Posterior cingulate gyrus (tissue), 11 donors: ENCODE data around the gene TVP23A.
A peak's percentile ranks its signal among the peaks of the same experiment; 100 is the strongest.
"Not testable (repeated sequence)": the region's sequence is repeated elsewhere in the genome, so short reads cannot be mapped to it uniquely, and the experiment has no call there.

Experiments
- DNase-seq, 10 donors: peaks; one replicate each; pipeline versions ENCODE4 v3.0.0 to v3.0.0-alpha.2; 2020 to 2021; ENCODE audit warnings: mixed read lengths in 3 of 10
- intact Hi-C: fragments of 100-400 bp; cut with DNase I; formaldehyde crosslinking; loops from one replicate; pipeline ENCODE4 v1.15.1; 2023

The TVP23A gene

DNA sequence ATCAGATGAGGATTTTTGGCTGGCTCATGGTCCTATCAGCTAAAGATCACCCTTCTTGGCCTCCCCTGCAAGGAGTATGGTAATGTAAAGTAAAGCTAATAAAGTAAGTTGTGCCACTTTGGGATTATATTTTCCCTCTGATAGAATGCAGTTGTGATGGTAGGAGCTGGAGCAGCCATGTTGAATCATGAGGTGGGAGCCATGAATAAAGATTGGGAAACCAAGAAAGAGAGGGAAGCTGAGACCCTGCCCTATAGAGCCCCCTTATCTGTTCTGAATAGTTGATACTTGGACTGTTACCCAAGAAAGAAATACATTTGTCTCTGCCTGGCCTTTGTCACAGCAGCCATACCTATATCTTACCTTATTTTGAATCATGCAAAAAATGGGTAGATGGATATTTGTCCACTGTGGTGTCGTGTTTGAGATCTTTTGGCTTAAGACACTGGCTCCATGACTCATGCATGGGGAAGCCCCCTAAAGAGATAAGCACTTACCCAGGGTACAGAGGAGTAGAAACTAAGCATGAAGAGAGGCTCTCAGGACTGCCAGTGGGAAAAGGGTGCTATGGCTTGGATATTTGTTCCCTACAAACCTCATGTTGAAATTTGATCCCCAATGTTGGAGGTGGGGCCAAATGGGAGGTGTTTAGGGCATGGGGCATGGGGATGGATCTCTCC, 17.7 kb upstream of the TVP23A start:
- intact Hi-C loops = no loop called here
- no peak for DNase-seq

DNA sequence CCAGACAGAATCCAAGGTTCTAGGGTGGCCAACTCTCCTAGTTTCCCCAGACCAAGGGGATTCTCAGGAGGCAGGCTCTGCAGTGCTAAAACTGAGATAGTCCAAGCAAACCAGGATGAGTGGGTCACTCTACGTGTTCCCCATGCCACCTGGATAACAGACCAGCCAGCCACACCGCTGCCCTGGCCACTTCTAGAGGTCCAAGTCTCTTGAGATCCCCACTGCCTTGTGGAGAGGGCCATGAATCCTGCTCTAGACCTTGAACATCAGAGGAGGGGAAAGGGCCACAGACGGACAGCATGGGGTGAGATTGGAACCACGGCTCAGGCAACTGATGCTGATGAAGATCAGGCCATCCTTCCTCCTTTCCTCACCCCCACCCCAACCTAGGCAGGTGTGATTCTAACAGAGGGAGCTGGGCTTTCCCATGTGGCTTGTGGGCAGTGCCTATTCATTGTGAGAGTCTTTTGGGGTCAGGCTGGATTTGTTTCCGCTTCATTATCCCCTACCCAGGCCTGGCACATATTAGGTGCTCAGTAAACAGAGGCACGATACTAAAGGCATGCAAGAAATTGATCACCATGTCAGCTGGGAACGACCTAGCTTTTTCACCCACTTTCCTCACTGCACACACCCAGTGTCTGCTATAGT, 16.8 kb upstream of the TVP23A start:
- intact Hi-C loops = no loop called here
- peak in 2 of 10 donors; percentile 18 to 58 for DNase-seq

DNA sequence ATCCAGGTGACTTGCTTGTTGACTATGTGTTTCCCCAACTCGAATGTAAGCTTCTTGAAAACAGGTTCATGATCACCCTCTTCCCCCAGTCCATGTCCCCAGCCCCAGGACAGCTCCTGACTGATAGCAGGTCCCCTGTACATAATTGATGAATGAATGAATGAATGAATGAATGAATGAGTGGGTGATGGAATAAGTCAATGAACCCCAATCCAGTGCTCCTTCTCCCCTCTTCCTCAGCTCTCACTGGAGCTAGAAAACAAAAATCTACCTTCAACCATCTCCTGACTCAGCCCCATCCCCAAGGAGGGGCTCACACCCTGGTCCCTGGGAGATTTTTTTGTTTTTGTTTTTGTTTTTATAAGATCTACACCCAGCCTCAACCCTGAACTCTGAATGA, 16.2 kb upstream of the TVP23A start:
- intact Hi-C loops = no loop called here
- DNase-seq = no peak

DNA sequence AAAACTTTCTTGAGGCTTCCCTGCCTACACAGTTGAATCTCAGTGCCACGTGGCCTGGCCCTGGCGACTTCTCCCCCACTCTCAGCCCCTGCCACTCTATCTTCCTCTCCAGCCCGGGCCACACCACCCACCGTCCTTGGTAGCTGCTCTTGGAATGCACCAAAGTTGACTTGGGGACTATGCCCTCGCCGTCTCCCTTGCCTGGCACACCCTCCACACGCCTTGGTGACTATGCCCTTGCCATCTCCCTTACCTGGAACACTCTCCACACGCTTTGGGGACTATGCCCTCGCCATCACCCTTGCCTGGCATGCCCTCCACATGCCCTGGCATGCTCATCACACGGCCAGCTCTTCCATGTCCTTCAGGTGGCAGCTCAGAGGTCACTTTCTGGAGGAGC, 15.5 kb upstream of the TVP23A start:
- intact Hi-C loops = no loop called here
- no peak for DNase-seq

DNA sequence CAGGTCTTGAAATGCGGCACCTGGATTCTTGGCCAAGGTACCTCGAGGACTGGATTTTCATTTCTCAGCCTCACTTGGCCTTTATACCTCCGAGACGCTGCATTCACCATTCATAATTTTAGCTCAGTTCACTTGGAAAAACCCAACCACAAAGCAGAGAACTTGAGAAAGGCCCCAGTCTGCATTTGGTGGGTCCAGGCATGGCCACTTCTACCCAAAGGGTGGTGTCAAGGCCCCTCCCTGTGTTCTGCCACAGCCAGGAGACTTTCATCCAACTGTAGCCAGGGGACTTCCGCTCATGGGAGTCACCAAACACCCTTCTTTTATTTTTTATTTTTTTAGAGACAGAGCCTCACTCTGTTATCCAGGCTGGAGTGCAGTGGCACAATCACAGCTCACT, 14.7 kb upstream of the TVP23A start:
- intact Hi-C loops = no loop called here
- no peak for DNase-seq

- DNase-seq = no peak
- intact Hi-C loops = no loop called here
Observed at GRCh38 chr16:10831894-10832886, 13.6 kb upstream of the TVP23A start.

GRCh38 chr16:10830240-10830639, 11.6 kb upstream of the TVP23A start:
- intact Hi-C loops, DNase-seq: not testable (repeated sequence)

- peak in 1 of 10 donors; percentile 8 for DNase-seq
- intact Hi-C loops = not testable (repeated sequence)
Observed at GRCh38 chr16:10829390-10830098, 10.9 kb upstream of the TVP23A start.

GRCh38 chr16:10828851-10829366, 10.3 kb upstream of the TVP23A start:
- DNase-seq = peak; percentile 54 to 96 (median 76)
- intact Hi-C loops = no loop called here

DNA sequence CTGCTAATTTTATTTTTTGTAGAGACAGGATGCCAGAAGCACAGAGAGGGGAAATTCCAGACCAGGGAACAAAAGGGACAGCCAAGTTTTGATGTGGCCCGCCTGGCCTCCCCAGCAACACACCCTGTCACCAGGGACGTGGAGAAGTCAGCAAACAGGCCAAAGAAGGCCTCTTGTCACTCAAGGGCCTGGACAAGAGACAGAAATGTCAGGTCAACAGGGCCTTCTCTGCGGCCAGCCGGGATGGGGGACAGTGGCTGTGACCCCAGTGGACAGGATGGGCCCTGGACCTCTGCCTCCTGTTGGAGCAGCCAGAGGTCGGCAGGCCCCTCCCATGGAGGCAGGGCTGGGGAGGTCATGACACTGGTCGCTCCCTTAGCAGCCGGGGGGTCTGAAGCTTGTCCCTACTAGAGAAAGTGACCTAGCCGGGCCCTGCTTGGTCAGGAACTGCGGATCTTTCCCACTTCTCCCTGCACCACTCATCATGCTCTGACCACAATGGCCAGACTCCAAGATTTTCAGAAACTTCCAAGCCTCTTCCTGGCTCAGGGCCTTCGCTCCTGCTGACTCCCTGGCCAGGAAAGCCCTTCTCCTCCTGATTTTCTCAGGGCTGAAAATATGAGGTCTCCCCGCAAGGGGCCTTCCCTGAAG, 9.2 kb upstream of the TVP23A start:
- DNase-seq = peak in 3 of 10 donors; percentile 16 to 85 (median 71)

GRCh38 chr16:10824111-10824893, 5.7 kb upstream of the TVP23A start:
- intact Hi-C loops = no loop called here
- DNase-seq = peak in 1 of 10 donors; percentile 35

More for the DNA sequence above, 9.2 kb upstream of the TVP23A start:
- intact Hi-C loops = no loop called here

DNA sequence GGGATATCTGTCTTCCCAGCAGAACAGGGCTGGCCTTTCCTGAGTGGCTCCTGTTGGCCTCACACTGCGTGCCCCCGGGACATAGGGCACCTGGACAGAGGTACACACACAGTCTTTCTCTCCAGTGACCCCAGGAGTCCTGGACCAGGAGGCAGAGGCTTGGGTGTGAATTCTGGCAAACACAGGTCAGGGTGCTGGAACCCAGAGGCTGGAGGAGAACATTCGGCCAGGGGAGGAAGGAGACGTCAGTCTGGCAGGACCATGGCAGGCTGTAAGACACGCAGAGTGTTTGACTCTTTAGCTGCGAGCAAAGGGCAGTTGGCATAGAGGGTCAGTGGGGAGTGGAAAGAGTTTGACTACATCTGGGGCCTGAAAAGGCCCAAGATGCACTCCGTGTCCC, 4.1 kb upstream of the TVP23A start:
- DNase-seq = peak in 1 of 10 donors; percentile 48
- intact Hi-C loops = no loop called here

DNA sequence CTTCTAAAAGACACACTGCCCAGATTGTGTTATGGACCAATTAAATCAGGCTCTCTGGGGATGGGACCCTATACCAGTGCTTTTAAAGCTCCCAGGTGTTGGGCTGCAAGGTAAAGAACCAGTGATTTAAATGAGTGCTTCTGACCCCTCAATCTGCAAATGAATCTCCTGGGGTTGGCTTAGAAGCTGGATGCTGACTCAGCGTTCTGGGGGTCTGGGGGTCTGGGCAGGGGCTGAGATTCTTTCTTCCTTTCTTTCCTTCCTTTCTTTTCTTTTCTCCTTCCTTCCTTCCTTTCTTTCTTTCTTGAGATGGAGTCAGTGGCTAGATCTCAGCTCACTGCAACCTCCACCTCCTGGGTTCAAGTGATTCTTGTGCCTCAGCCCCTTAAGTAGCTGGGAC, 2.0 kb upstream of the TVP23A start:
- DNase-seq = no peak
- intact Hi-C loops = no loop called here

DNA sequence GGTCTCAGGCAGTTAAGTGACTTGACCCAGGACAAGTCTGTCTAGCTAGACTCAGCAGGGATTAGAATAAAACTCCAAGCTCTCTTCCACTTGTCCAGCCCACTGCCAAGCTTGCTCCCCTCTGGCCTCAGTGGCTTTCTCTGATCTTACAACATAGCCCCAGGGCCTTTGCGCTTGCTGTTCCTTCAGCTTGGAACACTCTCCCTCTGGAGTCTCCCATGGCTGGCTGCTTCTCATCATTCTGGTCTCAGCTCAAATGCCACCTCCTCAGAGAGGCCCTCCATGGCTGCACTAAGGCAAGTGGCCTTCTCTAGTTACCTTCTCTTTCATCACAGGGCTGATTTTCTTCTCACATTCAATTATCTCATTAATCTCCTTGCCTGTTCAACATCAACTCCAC, 1.1 kb downstream of the TVP23A start:
- DNase-seq = no peak
- intact Hi-C loops = no loop called here

- DNase-seq = no peak
- intact Hi-C loops = no loop called here
Observed at GRCh38 chr16:10813099-10813455, 5.5 kb downstream of the TVP23A start.

GRCh38 chr16:10812312-10813098, 6.1 kb downstream of the TVP23A start:
- DNase-seq = no peak
- intact Hi-C loops = no loop called here

DNA sequence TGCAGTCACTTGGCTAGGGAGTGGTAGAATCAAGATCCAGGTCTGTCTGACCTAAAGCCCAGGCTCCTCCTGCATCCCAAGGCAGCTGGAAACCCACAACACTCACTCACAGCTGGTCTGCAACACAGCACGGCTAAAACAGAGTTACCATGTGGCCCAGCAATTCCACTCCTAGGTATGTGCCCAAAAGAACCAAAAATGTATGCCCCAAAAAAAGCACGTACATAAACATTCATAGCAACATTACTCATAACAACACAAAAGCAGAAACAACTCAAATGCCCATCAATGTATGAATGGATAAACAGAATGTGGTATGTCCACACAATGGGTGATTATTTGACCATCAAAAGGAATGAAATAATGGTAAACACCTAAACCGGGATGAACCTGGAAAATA, 8.9 kb downstream of the TVP23A start:
- intact Hi-C loops = no loop called here
- no peak for DNase-seq

- DNase-seq = no peak
- intact Hi-C loops = no loop called here
Observed at GRCh38 chr16:10808850-10809249, 9.7 kb downstream of the TVP23A start.
